Measurements from ENCODE around the gene TUBA1B. TPM values are rescaled to one million over a fixed set of nuclear protein-coding genes. Genes with fewer than 3 reads are reported as not detected.

The TUBA1B gene
- total RNA-seq, 1 donor from 2014 or later: 1,333 TPM

DNA sequence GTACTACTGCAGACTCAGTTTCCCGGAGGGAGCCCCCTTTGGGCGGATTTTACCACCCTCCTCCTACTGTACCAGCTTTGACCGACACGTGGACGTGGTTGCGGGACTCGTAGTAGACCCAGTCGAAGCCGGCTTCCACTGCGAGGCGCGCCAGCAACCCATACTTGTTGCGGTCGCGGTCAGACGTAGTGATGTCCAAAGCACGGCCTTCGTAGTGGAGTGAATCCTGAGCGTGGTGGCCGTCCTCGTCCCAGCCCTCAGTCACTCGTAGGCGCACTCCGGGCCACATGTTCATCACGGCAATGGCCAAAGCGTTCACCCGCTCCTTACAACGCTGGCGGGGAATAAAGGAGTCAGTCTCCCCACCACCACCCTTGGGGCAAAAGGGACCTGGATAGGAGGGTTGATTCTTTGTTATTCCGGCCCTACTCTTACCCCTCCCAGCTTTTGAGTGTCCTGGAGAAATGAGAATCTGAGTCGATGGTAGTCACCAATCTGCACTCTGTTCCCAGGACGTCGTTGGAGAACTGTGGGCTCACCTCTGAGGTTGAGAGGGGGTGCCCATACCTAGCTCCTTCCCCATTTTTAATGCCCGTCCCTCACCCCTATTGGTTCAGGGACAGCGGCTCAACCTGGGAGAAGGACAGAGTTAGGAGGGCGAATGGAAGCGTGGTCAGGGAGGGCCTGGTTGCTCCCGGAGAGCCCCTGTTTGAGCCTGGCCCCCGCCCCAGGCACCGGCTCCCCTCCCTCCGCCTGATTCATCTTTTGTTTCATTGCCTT is 39.9 kb downstream of the TUBA1B start:
- Histone ChIP-seq H3K9me3 (no peaks in the 10 kb centered on the region), H3K36me3 (no peaks in the 10 kb centered on the region), H3K27me3 (peaks cover 10% of the 10 kb centered on the region), H3K4me1 (peaks cover 16 to 33% of the 10 kb centered on the region in 2 donors), H3K27ac (no peak overlapping the region), H3K4me3 (peak overlapping the region; percentile 16 to 46)
- intact Hi-C loops (cut with DNase I): no loop called here
- TF ChIP-seq CTCF (IDR thresholded peaks at IDR 0.05): no peak
- DNase-seq (ENCODE audit: low spot score in 2 of 2): no peak

DNA sequence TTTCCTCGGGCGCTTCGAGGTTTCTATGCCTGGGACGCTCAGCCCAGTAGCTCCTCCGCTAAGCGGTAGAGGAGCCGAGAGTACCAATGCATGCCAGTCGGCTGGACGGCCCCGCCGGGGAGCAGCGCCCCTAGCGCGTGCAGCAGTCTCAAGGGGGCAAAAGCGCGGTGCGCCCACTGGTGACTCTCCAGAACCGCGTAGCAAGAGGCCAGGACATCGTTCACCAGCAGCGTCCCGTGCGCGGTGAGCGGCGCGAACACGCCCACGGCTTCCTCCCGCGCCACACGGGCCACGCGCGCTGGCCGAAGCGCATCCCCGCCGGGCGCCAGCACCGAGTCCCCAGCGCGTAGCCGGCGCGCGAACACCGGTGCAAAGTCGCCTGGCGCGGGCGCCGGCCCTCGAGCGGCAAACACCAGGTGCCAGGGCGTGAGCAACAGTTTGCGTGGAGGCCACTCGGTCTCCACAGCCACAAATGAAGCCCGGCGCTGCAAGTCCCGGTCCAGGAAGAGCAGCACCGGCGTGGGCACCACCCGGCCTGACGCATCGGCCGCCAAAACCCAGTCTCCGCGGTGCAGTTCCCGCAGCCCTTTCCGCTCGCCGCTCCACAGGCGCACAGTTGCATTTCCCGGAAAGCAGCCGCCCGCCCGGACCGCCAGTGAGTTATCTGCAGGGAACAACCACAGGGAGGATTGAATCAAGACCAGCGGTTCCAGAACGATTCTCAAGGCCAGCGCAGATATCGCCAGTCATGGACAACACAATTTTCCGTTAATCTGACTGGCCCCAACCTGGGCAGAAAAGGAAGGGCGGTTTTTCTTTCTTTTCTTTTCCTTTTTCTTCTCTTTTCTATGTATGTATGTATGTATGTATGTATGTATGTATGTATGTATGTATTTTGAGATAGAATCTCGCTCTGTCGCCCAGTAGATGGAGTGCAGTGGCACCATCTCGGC is 41.1 kb downstream of the TUBA1B start:
- intact Hi-C loops (cut with DNase I): loop anchor here (2.0 kb wide), 1 partner anchor 41 kb away; the partner anchor contains the start of gene TUBA1B
- Histone ChIP-seq H3K27ac (no peak overlapping the region), H3K4me1 (peaks cover 16 to 33% of the 10 kb centered on the region in 2 donors), H3K27me3 (peaks cover 10% of the 10 kb centered on the region), H3K9me3 (no peaks in the 10 kb centered on the region), H3K36me3 (no peaks in the 10 kb centered on the region), H3K4me3 (peak overlapping the region; percentile 52 to 65)
- peak in 1 of 2 donors; percentile 72 for DNase-seq (ENCODE audit: low spot score in 2 of 2)
- TF ChIP-seq CTCF (IDR thresholded peaks at IDR 0.05): peak; percentile 8 to 19 (median 13)

DNA sequence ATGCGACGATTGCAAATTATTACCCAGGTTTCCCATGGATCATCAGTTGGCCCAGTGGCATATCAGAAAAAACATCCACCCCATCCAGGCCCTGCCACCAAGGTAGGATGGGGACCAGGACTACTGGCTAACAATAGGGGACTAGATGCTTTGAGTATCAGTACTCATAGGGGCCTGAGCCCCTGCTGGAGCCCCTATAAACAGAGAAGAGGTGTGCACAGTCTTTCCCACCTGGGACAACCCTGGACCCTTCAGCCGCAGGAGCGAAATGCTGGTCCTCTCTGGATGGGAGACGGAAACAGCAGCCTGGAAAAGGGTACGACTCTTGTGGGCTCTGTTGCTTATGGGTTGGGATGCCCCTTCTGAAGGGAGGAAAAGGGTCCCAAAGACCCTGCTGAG is 42.3 kb downstream of the TUBA1B start:
- intact Hi-C loops (cut with DNase I): loop anchor here (1.0 to 2.0 kb wide), 3 partner anchors 32 to 146 kb away; partner anchors contain the start of gene TUBA1B
- Histone ChIP-seq H3K9me3 (no peaks in the 10 kb centered on the region), H3K4me1 (peaks cover 12 to 23% of the 10 kb centered on the region in 2 donors), H3K27me3 (peaks cover 8% of the 10 kb centered on the region), H3K36me3 (no peaks in the 10 kb centered on the region), H3K27ac (no peak overlapping the region), H3K4me3 (no peak overlapping the region)
- no peak for TF ChIP-seq CTCF (IDR thresholded peaks at IDR 0.05)
- no peak for DNase-seq (ENCODE audit: low spot score in 2 of 2)

DNA sequence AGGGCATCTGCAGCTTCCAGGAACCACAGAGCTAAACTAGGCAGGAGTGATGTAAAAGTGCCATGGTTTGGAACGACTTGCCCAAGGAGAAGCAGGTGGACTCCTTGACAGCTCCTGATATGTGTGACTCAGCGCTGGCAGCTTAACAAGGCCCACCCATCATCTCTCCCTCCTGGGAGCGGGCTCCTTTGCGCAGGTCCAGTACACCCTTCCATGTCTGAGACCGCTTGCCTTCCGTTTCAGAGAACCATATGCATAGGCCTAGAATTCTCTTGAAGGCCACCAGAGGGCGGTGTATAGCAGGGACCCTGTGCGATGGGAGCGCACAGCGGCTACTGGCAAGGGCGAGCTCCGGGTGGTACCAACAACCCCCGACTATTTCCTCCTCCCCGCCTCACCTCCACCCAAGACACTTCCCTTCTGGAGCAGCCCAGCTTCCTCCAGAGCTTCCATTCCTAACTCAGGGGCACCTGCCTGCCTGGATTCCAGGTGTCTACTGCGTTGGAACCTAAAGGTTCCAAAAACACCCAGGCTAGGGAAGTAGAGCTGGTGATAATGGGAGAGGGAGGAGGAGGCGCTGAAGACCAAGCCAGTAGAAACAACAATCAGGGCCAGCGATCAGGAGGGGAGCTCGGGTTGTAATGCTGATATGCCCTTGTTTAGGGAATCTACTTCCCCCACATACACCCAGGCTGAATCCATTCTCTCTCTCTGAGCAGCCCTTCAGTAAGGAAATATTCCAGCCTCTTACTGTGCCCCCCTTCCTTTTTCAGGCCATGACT is 42.9 kb downstream of the TUBA1B start:
- peak; percentile 81 to 91 (median 88) for TF ChIP-seq CTCF (IDR thresholded peaks at IDR 0.05)
- intact Hi-C loops (cut with DNase I): loop anchor here (1.0 to 2.0 kb wide), 3 partner anchors 33 to 147 kb away; partner anchors contain the start of gene TUBA1B
- peaks cover 2% of the 10 kb centered on the region for H3K27me3 ChIP-seq
- peak overlapping the region in 1 of 2 donors; percentile 22 for H3K4me3 ChIP-seq
- no peak overlapping the region for H3K27ac ChIP-seq
- no peaks in the 10 kb centered on the region for H3K36me3 ChIP-seq
- peak; percentile 63 to 86 for DNase-seq (ENCODE audit: low spot score in 2 of 2)
- H3K9me3 ChIP-seq: no peaks in the 10 kb centered on the region
- H3K4me1 ChIP-seq: peaks cover 12 to 23% of the 10 kb centered on the region in 2 donors

DNA sequence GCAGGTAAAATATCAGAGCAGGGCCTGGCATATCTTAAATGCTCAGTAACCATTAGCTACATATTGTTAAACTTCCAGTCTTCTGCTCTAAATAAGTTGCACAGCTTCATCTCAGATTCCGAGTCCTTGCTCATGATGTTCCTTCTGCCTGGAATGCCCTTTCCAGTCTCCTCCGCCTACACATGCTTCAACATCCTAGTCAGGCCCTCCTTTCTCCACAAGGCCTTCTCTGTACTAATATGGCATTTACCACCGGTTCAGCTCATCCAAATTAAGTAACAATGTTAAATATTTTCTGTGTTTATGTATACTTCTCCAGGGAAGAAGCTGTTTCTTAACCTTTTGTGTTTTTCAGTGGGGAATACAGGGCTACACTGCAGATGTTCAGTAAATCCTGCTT is 45.1 kb downstream of the TUBA1B start:
- intact Hi-C loops (cut with DNase I): no loop called here
- H3K4me1 ChIP-seq: peaks cover 8 to 13% of the 10 kb centered on the region in 2 donors
- no peak overlapping the region for H3K4me3 ChIP-seq
- no peaks in the 10 kb centered on the region for H3K9me3 ChIP-seq
- no peaks in the 10 kb centered on the region for H3K27me3 ChIP-seq
- TF ChIP-seq CTCF (IDR thresholded peaks at IDR 0.05): no peak
- no peak for DNase-seq (ENCODE audit: low spot score in 2 of 2)
- H3K36me3 ChIP-seq: no peaks in the 10 kb centered on the region
- H3K27ac ChIP-seq: no peak overlapping the region
